Measurements from ENCODE around the gene CDK11A.
A peak's percentile ranks its signal among the peaks of the same experiment; 100 is the strongest.
"Not testable (repeated sequence)": the region's sequence is repeated elsewhere in the genome, so short reads cannot be mapped to it uniquely, and the experiment has no call there.

Gene CDK11A

GRCh38 chr1:1726088-1726487 lies 1.9 kb upstream of the CDK11A start:
- H3K4ac ChIP-seq (ENCODE audit: low read depth, low read length); H4K12ac ChIP-seq (ENCODE audit: low read depth, low read length); H3K9ac ChIP-seq (ENCODE audit: low read length); H3K79me1 ChIP-seq (ENCODE audit: low read length); H2AFZ ChIP-seq (ENCODE audit: insufficient read depth, low read length, poor library complexity); H4K91ac ChIP-seq (ENCODE audit: low read depth, low read length); H3K4me2 ChIP-seq (ENCODE audit: low read length); H3K79me2 ChIP-seq (ENCODE audit: control insufficient read depth, insufficient read depth, low read length, poor library complexity); H3K9me3 ChIP-seq (ENCODE audit: insufficient read depth, low read depth, low read length); H3K27me3 ChIP-seq (ENCODE audit: insufficient read depth, low read length); H3K4me3 ChIP-seq (ENCODE audit: low read depth, low read length); H2BK12ac ChIP-seq (ENCODE audit: low read length); H2BK5ac ChIP-seq (ENCODE audit: low read depth, low read length, poor library complexity); H3K18ac ChIP-seq (ENCODE audit: low read length); H3K4me1 ChIP-seq (ENCODE audit: control insufficient read depth in 1 of 2, insufficient read depth in 2 of 2, low read length in 2 of 2); H4K8ac ChIP-seq (ENCODE audit: low read depth, low read length); H3K14ac ChIP-seq (ENCODE audit: low read length); H2AK5ac ChIP-seq (ENCODE audit: low read length); H3K23ac ChIP-seq (ENCODE audit: low read length); H3K27ac ChIP-seq (ENCODE audit: low read depth, low read length); H2BK120ac ChIP-seq (ENCODE audit: insufficient read depth, low read length, poor library complexity): not testable (repeated sequence)
- peak in 1 of 2 donors; percentile 27 for DNase-seq
- WGBS (ENCODE audit: extremely low coverage, insufficient coverage, insufficient read length): no CpG with 5 or more reads among the region's 17 CpGs
- H3K36me3 ChIP-seq (ENCODE audit: control insufficient read depth in 1 of 2, insufficient read depth in 2 of 2, low read length in 2 of 2): peaks cover 14 to 15% of the 10 kb centered on the region in 2 experiments

DNA sequence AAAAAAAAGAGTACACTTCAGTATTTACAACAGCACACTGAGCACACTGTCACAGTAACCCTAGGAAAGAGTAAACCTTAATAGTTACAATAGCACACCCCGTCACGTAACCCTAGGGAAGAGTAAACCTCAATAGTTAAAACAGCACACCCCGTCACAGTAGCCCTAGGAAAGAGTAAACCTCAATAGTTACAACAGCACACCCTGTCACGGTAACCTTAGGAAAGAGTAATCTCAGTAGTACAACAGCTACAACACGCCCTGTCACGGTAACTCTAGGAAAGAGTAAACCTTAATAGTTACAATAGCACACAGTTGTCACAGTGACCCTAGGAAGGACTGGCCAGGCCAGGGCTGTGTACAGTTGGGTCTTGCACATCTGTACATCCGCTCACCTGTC lies 3.0 kb downstream of the CDK11A start:
- Histone ChIP-seq H3K4me2 (ENCODE audit: low read length) (no peak overlapping the region), H3K18ac (ENCODE audit: low read length) (no peak overlapping the region), H2AFZ (ENCODE audit: insufficient read depth, low read length, poor library complexity) (no peak overlapping the region), H2BK12ac (ENCODE audit: low read length) (no peak overlapping the region), H3K14ac (ENCODE audit: low read length) (no peak overlapping the region), H3K4ac (ENCODE audit: low read depth, low read length) (no peak overlapping the region), H3K79me1 (ENCODE audit: low read length) (peaks cover 4% of the 10 kb centered on the region), H3K9ac (ENCODE audit: low read length) (no peak overlapping the region), H2BK120ac (ENCODE audit: insufficient read depth, low read length, poor library complexity) (no peak overlapping the region), H4K12ac (ENCODE audit: low read depth, low read length) (no peak overlapping the region), H3K27me3 (ENCODE audit: insufficient read depth, low read length) (no peaks in the 10 kb centered on the region), H2BK5ac (ENCODE audit: low read depth, low read length, poor library complexity) (no peak overlapping the region), H2AK5ac (ENCODE audit: low read length) (no peak overlapping the region), H3K36me3 (ENCODE audit: control insufficient read depth in 1 of 2, insufficient read depth in 2 of 2, low read length in 2 of 2) (peaks cover 30 to 34% of the 10 kb centered on the region in 2 experiments), H3K4me1 (ENCODE audit: control insufficient read depth in 1 of 2, insufficient read depth in 2 of 2, low read length in 2 of 2) (no peaks in the 10 kb centered on the region), H3K9me3 (ENCODE audit: insufficient read depth, low read depth, low read length) (no peaks in the 10 kb centered on the region), H3K27ac (ENCODE audit: low read depth, low read length) (no peak overlapping the region), H3K23ac (ENCODE audit: low read length) (no peak overlapping the region), H4K91ac (ENCODE audit: low read depth, low read length) (no peak overlapping the region), H4K8ac (ENCODE audit: low read depth, low read length) (no peak overlapping the region), H3K79me2 (ENCODE audit: control insufficient read depth, insufficient read depth, low read length, poor library complexity) (no peaks in the 10 kb centered on the region), H3K4me3 (ENCODE audit: low read depth, low read length) (no peak overlapping the region)
- DNase-seq: no peak
- no CpG with 5 or more reads among the region's 7 CpGs for WGBS (ENCODE audit: extremely low coverage, insufficient coverage, insufficient read length)

- not testable (repeated sequence) for H4K91ac ChIP-seq (ENCODE audit: low read depth, low read length); H3K18ac ChIP-seq (ENCODE audit: low read length); H4K8ac ChIP-seq (ENCODE audit: low read depth, low read length); H3K9me3 ChIP-seq (ENCODE audit: insufficient read depth, low read depth, low read length); H3K27ac ChIP-seq (ENCODE audit: low read depth, low read length); H4K12ac ChIP-seq (ENCODE audit: low read depth, low read length); H2BK120ac ChIP-seq (ENCODE audit: insufficient read depth, low read length, poor library complexity); H2AFZ ChIP-seq (ENCODE audit: insufficient read depth, low read length, poor library complexity); H2BK12ac ChIP-seq (ENCODE audit: low read length); H3K4me1 ChIP-seq (ENCODE audit: control insufficient read depth in 1 of 2, insufficient read depth in 2 of 2, low read length in 2 of 2); H3K14ac ChIP-seq (ENCODE audit: low read length); DNase-seq; H3K9ac ChIP-seq (ENCODE audit: low read length); H3K4ac ChIP-seq (ENCODE audit: low read depth, low read length); H3K4me2 ChIP-seq (ENCODE audit: low read length); H2AK5ac ChIP-seq (ENCODE audit: low read length); H3K79me1 ChIP-seq (ENCODE audit: low read length); H3K79me2 ChIP-seq (ENCODE audit: control insufficient read depth, insufficient read depth, low read length, poor library complexity); H3K23ac ChIP-seq (ENCODE audit: low read length); H3K27me3 ChIP-seq (ENCODE audit: insufficient read depth, low read length); H2BK5ac ChIP-seq (ENCODE audit: low read depth, low read length, poor library complexity); H3K4me3 ChIP-seq (ENCODE audit: low read depth, low read length)
- H3K36me3 ChIP-seq (ENCODE audit: control insufficient read depth in 1 of 2, insufficient read depth in 2 of 2, low read length in 2 of 2): peaks cover 29 to 34% of the 10 kb centered on the region in 2 experiments
- WGBS (ENCODE audit: extremely low coverage, insufficient coverage, insufficient read length): no CpG with 5 or more reads among the region's 18 CpGs
These were observed 8.9 kb downstream of the CDK11A start for GRCh38 chr1:1715109-1715883.

DNA sequence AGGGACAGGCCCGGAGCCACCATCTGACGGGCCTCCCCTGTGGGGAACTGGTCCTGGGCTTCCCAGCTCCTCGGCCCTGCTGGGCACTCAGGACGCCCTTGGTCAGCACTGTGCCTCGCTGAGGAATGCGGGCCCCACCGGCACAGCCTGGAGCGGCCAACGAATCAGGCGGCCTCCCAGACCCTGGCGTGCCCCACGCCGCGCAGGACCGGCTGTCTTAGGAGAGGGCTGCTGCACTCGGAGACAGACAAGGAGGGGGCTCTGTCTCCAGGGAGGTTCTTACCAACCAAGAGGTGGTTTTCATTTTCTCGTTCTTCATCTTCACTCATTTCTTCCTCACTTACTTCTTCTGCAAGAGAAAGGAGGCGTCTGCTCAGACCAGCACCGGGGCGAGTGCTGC lies 16.3 kb downstream of the CDK11A start:
- not testable (repeated sequence) for H2BK12ac ChIP-seq (ENCODE audit: low read length); H3K4me1 ChIP-seq (ENCODE audit: control insufficient read depth in 1 of 2, insufficient read depth in 2 of 2, low read length in 2 of 2)

More for the DNA sequence above, 16.3 kb downstream of the CDK11A start:
- H3K27me3 ChIP-seq (ENCODE audit: insufficient read depth, low read length); H3K23ac ChIP-seq (ENCODE audit: low read length); H2AFZ ChIP-seq (ENCODE audit: insufficient read depth, low read length, poor library complexity); H3K79me2 ChIP-seq (ENCODE audit: control insufficient read depth, insufficient read depth, low read length, poor library complexity); H2BK120ac ChIP-seq (ENCODE audit: insufficient read depth, low read length, poor library complexity); H3K4me3 ChIP-seq (ENCODE audit: low read depth, low read length); H3K27ac ChIP-seq (ENCODE audit: low read depth, low read length); H4K12ac ChIP-seq (ENCODE audit: low read depth, low read length); H3K14ac ChIP-seq (ENCODE audit: low read length); H3K18ac ChIP-seq (ENCODE audit: low read length); H3K9me3 ChIP-seq (ENCODE audit: insufficient read depth, low read depth, low read length); H2AK5ac ChIP-seq (ENCODE audit: low read length); H2BK5ac ChIP-seq (ENCODE audit: low read depth, low read length, poor library complexity); H4K91ac ChIP-seq (ENCODE audit: low read depth, low read length); H3K4me2 ChIP-seq (ENCODE audit: low read length); H3K4ac ChIP-seq (ENCODE audit: low read depth, low read length); DNase-seq; H4K8ac ChIP-seq (ENCODE audit: low read depth, low read length); H3K9ac ChIP-seq (ENCODE audit: low read length); H3K79me1 ChIP-seq (ENCODE audit: low read length): not testable (repeated sequence)
- WGBS (ENCODE audit: extremely low coverage, insufficient coverage, insufficient read length): no CpG with 5 or more reads among the region's 20 CpGs
- H3K36me3 ChIP-seq (ENCODE audit: control insufficient read depth in 1 of 2, insufficient read depth in 2 of 2, low read length in 2 of 2): peaks cover 19 to 34% of the 10 kb centered on the region in 2 experiments
